HEK293T (cell line): ENCODE measurements around the gene GALNT14.

Experiments used
- BHLHE40 ChIP-seq: fragments of 450-650 bp; IDR thresholded peaks from 2 replicates; pipeline ENCODE4 v1.6.1; 2016; ENCODE audit warnings: mild to moderate bottlenecking, moderate library complexity, borderline replicate concordance
- CTBP1 ChIP-seq: fragments of 450-650 bp; IDR thresholded peaks from 2 replicates; pipeline ENCODE4 v1.6.1; 2016; ENCODE audit warnings: borderline replicate concordance
- ELF4 ChIP-seq: fragments of 450-650 bp; IDR thresholded peaks from 2 replicates; pipeline ENCODE4 v1.6.1; 2017; ENCODE audit warnings: antibody characterized with exemption
- FOXA1 ChIP-seq: fragments of 450-650 bp; IDR thresholded peaks from 2 replicates; pipeline ENCODE4 v1.6.1; 2016; ENCODE audit warnings: mild to moderate bottlenecking
- FOXM1 ChIP-seq: fragments of 450-650 bp; IDR thresholded peaks from 2 replicates; pipeline ENCODE4 v1.6.1; 2017; ENCODE audit warnings: mild to moderate bottlenecking, borderline replicate concordance
- LEF1 ChIP-seq: fragments of 450-650 bp; IDR thresholded peaks from 2 replicates; pipeline ENCODE4 v1.6.1; 2017; ENCODE audit warnings: mild to moderate bottlenecking, borderline replicate concordance
- NFRKB ChIP-seq: fragments of 450-650 bp; IDR thresholded peaks from 2 replicates; pipeline ENCODE4 v1.6.1; 2016; ENCODE audit warnings: mild to moderate bottlenecking, moderate library complexity
- PKNOX1 ChIP-seq: fragments of 450-650 bp; IDR thresholded peaks from 2 replicates; pipeline ENCODE4 v1.6.1; 2016
- SP1 ChIP-seq: fragments of 450-650 bp; IDR thresholded peaks from 2 replicates; pipeline ENCODE4 v1.6.1; 2017
- TARDBP ChIP-seq: fragments of 450-650 bp; IDR thresholded peaks from 2 replicates; pipeline ENCODE4 v1.6.1; 2016
- ZNF384 ChIP-seq: fragments of 450-650 bp; IDR thresholded peaks from 2 replicates; pipeline ENCODE4 v1.6.1; 2016

DNA sequence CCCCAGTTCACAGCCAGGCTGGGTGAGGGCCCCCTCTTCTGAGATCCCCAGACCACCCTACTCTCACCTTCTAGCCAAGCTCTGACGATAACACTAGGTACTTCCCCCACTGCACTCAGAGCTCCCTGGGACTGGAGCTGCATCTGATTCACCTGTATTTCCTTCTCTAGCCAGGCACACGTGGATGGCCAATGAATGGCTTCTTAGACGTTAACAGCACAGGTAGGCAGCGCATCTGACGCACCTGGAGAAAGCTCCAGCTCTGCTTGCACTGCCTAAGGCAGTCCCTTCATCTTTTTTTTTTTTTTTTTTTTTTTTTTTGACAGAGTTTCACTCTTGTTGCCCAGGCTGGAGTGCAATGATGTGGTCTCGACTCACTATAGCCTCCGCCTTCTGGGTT is 48.1 kb downstream of the GALNT14 start:
- TF ChIP-seq BHLHE40 (no peak), FOXM1 (no peak), CTBP1 (no peak), SP1 (no peak), TARDBP (no peak), ELF4 (no peak), ZNF384 (no peak), NFRKB (no peak), FOXA1 (no peak), PKNOX1 (no peak), LEF1 (no peak)
